Measurements from ENCODE around the gene FIBP.

Gene FIBP

GRCh38 chr11:65884716-65885092 is 3.6 kb downstream of the FIBP start:
- peaks cover 49% of the 10 kb centered on the region for H3K4me1 ChIP-seq (ENCODE audit: insufficient read depth, low read length)
- peaks cover 21% of the 10 kb centered on the region for H3K79me2 ChIP-seq (ENCODE audit: insufficient read depth, low read length)
- peaks cover 57% of the 10 kb centered on the region for H3K36me3 ChIP-seq (ENCODE audit: insufficient read depth, low read length)
- 0 out of 2 replicates have a peak overlapping the region, but pooled peaks have one; percentile 8 for H3K27ac ChIP-seq (ENCODE audit: low read length)
- no peaks in the 10 kb centered on the region for H3K27me3 ChIP-seq (ENCODE audit: insufficient read depth, low read length, poor library complexity)
- no peak overlapping the region for H3K9ac ChIP-seq (ENCODE audit: low read depth, low read length)
- ATAC-seq (ENCODE audit: insufficient read depth, low read depth) (peak; percentile 57), DNase-seq (peak; percentile 80)
- H3K4me3 ChIP-seq (ENCODE audit: low read depth in 1 of 2, low read length in 2 of 2) = no peak overlapping the region
- no peaks in the 10 kb centered on the region for H3K9me3 ChIP-seq (ENCODE audit: insufficient read depth, low read length, severe bottlenecking)
- H4K20me1 ChIP-seq (ENCODE audit: insufficient read depth, low read length) = peaks cover 15% of the 10 kb centered on the region
- TF ChIP-seq CTCF (IDR thresholded peaks at IDR 0.05; ENCODE audit: borderline replicate concordance, extremely low read depth, low read length, poor library complexity, severe bottlenecking) (peak; percentile 100), EZH2 (IDR thresholded peaks at IDR 0.05; ENCODE audit: borderline replicate concordance, low read depth, low read length, severe bottlenecking) (no peak)
- H3K4me2 ChIP-seq (ENCODE audit: insufficient read depth, low read length) = peak overlapping the region; percentile 41
- no peak overlapping the region for H2AFZ ChIP-seq (ENCODE audit: low read depth, low read length)

DNA sequence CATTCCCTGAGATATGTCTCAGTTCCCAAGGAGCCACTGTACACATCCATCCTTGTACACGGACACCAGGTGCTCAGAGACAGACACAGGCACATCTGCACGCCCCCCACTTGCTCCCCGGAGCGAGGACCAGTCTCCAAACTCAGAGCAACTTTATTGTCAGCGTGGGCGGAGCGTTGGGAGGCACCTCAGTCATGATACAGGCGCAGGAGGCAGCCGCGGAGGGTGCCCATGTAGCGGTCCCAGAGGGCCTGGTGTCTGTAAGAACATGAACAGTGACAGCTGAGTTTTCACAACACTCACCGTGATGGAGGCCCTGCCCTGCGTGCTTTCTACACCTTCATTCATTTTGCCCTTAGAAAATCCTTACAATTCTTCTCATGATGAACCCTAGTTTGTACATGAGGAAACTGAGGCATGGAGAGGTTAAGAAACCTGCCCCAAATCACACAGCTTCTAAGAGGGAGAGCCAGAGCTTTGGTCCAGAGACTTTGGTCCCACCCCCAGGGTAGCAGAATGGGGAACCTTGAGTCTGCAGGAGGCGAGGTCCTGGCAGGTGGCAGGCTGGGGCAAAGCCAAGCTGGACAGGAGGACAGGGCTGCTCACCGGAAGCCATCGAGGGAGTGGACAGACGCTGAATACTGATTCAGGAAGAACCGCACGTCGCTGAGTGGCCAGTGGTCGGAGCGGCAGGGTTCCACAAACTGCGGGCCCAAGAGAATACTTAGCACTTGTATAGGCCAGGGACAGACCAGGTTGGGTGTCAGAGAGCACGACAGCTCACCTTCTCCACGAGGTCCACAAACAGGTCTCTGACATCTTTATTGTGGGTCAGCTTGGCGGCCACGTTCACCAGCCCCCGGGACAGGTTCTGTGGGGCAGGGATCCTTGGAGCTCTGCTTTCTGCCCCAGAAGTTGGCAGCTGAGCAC is 4.2 kb downstream of the FIBP start:
- Histone ChIP-seq H3K4me3 (ENCODE audit: low read depth in 1 of 2, low read length in 2 of 2) (no peak overlapping the region), H3K9ac (ENCODE audit: low read depth, low read length) (no peak overlapping the region), H3K4me1 (ENCODE audit: insufficient read depth, low read length) (peaks cover 45% of the 10 kb centered on the region), H3K9me3 (ENCODE audit: insufficient read depth, low read length, severe bottlenecking) (no peaks in the 10 kb centered on the region), H2AFZ (ENCODE audit: low read depth, low read length) (no peak overlapping the region), H3K27ac (ENCODE audit: low read length) (peak overlapping the region; percentile 8; the same call in 1 of the 2 replicates), H3K79me2 (ENCODE audit: insufficient read depth, low read length) (peaks cover 21% of the 10 kb centered on the region), H3K27me3 (ENCODE audit: insufficient read depth, low read length, poor library complexity) (no peaks in the 10 kb centered on the region), H3K4me2 (ENCODE audit: insufficient read depth, low read length) (0 out of 2 replicates have a peak overlapping the region, but pooled peaks have one; percentile 41), H3K36me3 (ENCODE audit: insufficient read depth, low read length) (peaks cover 57% of the 10 kb centered on the region), H4K20me1 (ENCODE audit: insufficient read depth, low read length) (peaks cover 15% of the 10 kb centered on the region)
- no peak for DNase-seq
- ATAC-seq (ENCODE audit: insufficient read depth, low read depth) = no peak
- TF ChIP-seq CTCF (IDR thresholded peaks at IDR 0.05; ENCODE audit: borderline replicate concordance, extremely low read depth, low read length, poor library complexity, severe bottlenecking) (no peak), EZH2 (IDR thresholded peaks at IDR 0.05; ENCODE audit: borderline replicate concordance, low read depth, low read length, severe bottlenecking) (no peak)

DNA sequence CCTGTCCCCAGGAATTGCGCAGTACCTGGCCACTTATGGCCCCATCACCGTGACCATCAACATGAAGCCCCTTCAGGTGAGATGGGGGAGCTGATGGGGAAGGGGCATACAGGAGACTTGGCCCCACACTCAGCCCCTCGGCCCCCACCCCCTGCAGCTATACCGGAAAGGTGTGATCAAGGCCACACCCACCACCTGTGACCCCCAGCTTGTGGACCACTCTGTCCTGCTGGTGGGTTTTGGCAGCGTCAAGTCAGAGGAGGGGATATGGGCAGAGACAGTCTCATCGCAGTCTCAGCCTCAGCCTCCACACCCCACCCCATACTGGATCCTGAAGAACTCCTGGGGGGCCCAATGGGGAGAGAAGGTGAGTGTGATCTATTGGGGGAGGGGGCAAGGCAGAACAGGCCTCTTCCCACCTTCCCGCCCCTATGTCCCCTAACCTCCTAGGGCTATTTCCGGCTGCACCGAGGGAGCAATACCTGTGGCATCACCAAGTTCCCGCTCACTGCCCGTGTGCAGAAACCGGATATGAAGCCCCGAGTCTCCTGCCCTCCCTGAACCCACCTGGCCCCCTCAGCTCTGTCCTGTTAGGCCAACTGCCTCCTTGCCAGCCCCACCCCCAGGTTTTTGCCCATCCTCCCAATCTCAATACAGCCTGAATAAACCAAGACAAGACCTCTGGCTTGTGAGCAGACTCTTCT is 5.1 kb downstream of the FIBP start:
- Histone ChIP-seq H3K4me2 (ENCODE audit: insufficient read depth, low read length) (no peak overlapping the region), H3K36me3 (ENCODE audit: insufficient read depth, low read length) (peaks cover 57% of the 10 kb centered on the region), H4K20me1 (ENCODE audit: insufficient read depth, low read length) (peaks cover 15% of the 10 kb centered on the region), H3K9ac (ENCODE audit: low read depth, low read length) (no peak overlapping the region), H3K9me3 (ENCODE audit: insufficient read depth, low read length, severe bottlenecking) (no peaks in the 10 kb centered on the region), H3K4me3 (ENCODE audit: low read depth in 1 of 2, low read length in 2 of 2) (no peak overlapping the region), H3K27me3 (ENCODE audit: insufficient read depth, low read length, poor library complexity) (no peaks in the 10 kb centered on the region), H3K27ac (ENCODE audit: low read length) (no peak overlapping the region), H3K4me1 (ENCODE audit: insufficient read depth, low read length) (peaks cover 39% of the 10 kb centered on the region), H3K79me2 (ENCODE audit: insufficient read depth, low read length) (peaks cover 20% of the 10 kb centered on the region), H2AFZ (ENCODE audit: low read depth, low read length) (no peak overlapping the region)
- no peak for ATAC-seq (ENCODE audit: insufficient read depth, low read depth)
- no peak for DNase-seq
- TF ChIP-seq EZH2 (IDR thresholded peaks at IDR 0.05; ENCODE audit: borderline replicate concordance, low read depth, low read length, severe bottlenecking) (no peak), CTCF (IDR thresholded peaks at IDR 0.05; ENCODE audit: borderline replicate concordance, extremely low read depth, low read length, poor library complexity, severe bottlenecking) (no peak)
